Astrocyte of the spinal cord (primary cell): ENCODE measurements around the gene DRD5.

ENCODE experiments used
- DNase-seq: peaks from one replicate; pipeline ENCODE4 v3.0.0; 2011; ENCODE audit warnings: low read depth, low spot score
- H3K4me3 ChIP-seq: 2 replicates; pipeline ENCODE4 v1.5.1; 2011; ENCODE audit warnings: low read depth, mild to moderate bottlenecking, low read length, moderate library complexity
- CTCF ChIP-seq: IDR thresholded peaks from 2 replicates; pipeline ENCODE4 v1.5.1; 2012; ENCODE audit warnings: low read depth, mild to moderate bottlenecking, low read length, inconsistent platforms
- in situ Hi-C: cut with HindIII; loops from 2 replicates; pipeline ENCODE4 v1.10.0; 2017; ENCODE audit warnings: low sequenced_read_pairs

Gene DRD5

GRCh38 chr4:9816285-9816684 is 34.9 kb downstream of the DRD5 start:
- in situ Hi-C loops: no loop called here
- no peak for TF ChIP-seq CTCF
- no peak for DNase-seq

GRCh38 chr4:9820343-9820742 is 38.9 kb downstream of the DRD5 start:
- in situ Hi-C loops: no loop called here

More at GRCh38 chr4:9816285-9816684, 34.9 kb downstream of the DRD5 start:
- H3K4me3 ChIP-seq: no peak overlapping the region

GRCh38 chr4:9825049-9825448 is 43.6 kb downstream of the DRD5 start:
- no peak for DNase-seq
- TF ChIP-seq CTCF: no peak
- in situ Hi-C loops: no loop called here
- H3K4me3 ChIP-seq: no peak overlapping the region

More at GRCh38 chr4:9820343-9820742, 38.9 kb downstream of the DRD5 start:
- no peak for DNase-seq
- H3K4me3 ChIP-seq: no peak overlapping the region
- no peak for TF ChIP-seq CTCF

DNA sequence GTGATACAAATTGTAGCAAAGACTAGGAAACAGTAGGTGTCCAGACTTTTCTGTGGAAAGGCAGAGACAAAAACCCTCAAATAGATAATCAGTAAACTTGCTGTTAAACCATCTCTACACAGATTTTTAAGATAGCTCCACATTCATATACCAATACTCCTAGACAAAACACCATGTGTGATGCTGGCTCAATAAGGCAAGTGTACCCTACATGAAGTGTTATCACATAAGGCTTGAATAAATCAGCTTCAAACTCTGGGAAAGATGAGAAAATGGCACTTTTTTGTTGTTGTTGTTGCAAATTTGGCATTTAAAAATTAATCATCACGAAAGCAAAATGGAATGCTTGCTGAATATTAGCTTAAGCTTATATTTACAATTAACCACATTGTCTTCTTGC is 45.1 kb downstream of the DRD5 start:
- no peak overlapping the region for H3K4me3 ChIP-seq
- TF ChIP-seq CTCF: no peak
- no peak for DNase-seq
- in situ Hi-C loops: no loop called here

- TF ChIP-seq CTCF: no peak
- DNase-seq: no peak
- no peak overlapping the region for H3K4me3 ChIP-seq
- in situ Hi-C loops: no loop called here
Observed at GRCh38 chr4:9832640-9833039, 51.2 kb downstream of the DRD5 start.

DNA sequence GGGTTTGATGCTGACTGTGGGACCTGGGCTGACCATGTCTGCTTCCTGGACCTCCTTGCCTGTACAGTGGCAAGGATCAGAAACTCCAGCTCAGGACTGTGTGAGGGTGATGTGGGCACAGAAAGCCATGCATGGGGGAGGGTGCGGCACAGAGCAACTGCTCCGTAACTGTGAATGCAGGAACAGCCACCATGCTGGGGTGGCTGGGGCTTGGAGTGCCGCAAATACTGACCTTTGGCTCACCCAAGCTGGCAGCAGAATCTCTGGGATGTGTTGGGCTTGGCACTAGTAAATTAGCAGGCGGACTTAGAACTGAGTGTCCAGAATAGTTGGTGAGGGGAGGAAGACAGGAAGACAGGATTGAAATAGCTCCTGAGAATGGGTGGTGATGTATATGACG is 52.0 kb downstream of the DRD5 start:
- TF ChIP-seq CTCF: no peak
- in situ Hi-C loops: no loop called here

More for the DNA sequence above, 52.0 kb downstream of the DRD5 start:
- no peak overlapping the region for H3K4me3 ChIP-seq
- no peak for DNase-seq
